Measurements from ENCODE around the gene ABCC6.
A peak's percentile ranks its signal among the peaks of the same experiment; 100 is the strongest.
"Not testable (repeated sequence)": the region's sequence is repeated elsewhere in the genome, so short reads cannot be mapped to it uniquely, and the experiment has no call there.

The ABCC6 gene

DNA sequence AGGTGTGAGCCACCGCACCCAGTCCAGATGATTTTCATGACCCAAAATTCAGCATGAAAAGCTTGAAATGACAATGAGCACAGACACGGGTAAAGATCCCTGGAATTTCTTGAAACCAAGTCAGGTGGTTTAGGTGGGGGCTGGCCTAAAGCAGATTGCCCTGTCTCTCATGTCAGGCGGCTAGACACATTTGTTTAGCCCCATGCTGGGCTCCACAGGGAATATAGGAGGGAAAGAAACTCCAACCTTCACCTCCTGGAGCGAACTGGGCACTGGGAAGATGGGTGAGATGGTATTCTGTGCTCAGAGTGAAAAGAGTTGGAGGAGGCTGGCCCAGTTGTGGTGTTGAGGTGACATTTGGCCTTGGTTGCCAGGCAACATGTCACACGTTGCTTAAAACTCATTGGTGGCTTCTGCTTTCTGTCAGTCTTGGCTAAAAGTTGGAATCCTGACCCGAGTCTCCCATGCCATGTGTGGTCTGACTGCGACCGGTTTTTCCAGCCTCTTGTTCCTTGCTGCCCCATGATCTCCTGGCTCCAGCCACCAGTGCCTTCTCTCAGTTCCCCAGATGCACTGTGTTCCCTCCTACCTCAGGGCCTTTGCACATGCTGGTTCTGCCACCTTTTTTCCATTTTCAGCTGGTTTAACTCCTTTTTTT, 113.7 kb downstream of the ABCC6 start:
- DNase-seq: peak in 3 of 4 experiments; percentile 7 to 10 (median 8)

DNA sequence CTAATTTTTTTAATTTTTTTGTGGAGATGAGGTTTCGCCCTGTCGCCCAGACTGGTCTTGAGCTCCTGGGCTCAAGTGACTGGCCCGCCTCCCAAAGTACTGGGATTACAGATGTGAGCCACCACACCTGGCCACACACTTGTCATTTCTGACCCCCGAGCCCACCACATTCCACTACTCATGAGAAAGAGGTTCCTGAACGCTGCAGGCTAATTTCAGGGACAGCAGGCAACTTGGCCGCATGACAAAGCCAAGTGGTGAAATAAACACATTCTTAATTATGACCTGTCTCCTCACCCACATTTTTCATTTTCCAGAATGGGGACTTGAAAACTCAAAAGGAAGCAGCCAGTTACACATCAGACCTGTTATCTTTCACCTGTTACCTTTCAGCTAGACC, 114.5 kb downstream of the ABCC6 start:
- DNase-seq: no peak

DNA sequence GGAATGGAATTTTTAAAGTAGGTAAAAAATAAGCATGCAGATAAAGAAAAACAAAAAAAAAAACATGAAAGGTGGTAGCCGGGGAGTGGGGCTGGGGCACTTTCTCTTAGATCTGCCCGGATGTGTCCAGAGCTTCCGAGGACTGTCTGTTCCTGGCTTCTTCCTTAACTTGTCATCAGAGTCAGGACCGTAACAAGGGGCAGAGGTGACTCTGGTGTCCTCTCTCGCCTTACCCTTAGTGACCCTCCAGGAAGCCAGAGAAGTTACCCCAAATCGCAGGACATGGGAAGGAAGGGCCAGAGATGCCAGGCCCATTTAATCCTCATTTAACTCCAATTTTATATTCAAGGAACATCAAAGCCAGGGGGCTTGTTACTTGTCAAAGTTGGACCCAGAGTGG, 115.5 kb downstream of the ABCC6 start:
- no peak for DNase-seq

DNA sequence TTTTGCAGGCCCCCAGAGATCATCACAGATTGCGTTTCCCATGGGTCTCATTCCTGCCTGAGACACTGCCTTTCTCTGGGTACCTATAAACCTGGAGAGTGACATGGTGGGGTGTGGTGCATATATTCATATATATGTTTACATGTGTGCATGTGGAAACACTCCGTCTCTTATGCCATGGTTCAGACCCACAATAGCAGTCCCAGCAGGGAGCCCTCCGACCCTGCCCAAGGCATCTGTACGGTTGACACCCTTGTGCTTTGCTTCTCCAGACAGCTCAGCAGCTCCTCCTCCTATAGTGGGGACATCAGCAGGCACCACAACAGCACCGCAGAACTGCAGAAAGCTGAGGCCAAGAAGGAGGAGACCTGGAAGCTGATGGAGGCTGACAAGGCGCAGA, 116.8 kb downstream of the ABCC6 start:
- DNase-seq: no peak

- no peak for DNase-seq
These were observed 117.6 kb downstream of the ABCC6 start for GRCh38 chr16:16105646-16106045.

- DNase-seq: not testable (repeated sequence)
These were observed 118.5 kb downstream of the ABCC6 start for GRCh38 chr16:16104804-16105141.

DNA sequence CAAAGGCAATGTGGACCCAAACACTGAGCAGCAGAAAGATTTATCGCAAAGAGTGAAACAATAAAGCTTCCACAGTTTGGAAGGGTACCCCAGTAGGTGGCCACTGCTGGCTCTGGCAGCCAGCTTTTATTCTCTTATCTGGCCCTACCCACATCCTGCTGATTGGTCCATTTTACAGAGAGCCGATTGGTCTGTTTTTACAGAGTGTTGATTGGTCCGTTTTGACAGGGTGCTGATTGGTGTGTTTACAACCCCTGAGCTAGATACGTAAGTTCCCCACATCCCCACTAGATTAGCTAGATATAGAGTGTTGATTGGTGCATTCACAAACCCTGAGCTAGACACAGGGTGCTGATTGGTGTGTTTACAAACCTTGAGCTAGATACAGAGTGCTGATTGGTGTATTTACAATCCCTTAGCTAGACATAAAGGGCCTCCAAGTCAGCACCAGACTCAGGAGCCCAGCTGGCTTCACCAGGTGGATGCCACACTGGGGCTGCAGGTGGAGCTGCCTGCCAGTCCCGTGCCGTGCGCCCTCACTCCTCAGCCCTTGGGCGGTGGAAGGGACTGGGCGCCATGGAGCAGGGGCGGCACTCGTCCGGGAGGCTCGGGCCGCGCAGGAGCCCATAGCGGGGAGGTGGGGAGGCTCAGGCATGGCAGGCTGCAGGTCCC, 119.0 kb downstream of the ABCC6 start:
- not testable (repeated sequence) for DNase-seq

- no peak for DNase-seq
These were observed 120.6 kb downstream of the ABCC6 start for GRCh38 chr16:16102738-16103137.

DNA sequence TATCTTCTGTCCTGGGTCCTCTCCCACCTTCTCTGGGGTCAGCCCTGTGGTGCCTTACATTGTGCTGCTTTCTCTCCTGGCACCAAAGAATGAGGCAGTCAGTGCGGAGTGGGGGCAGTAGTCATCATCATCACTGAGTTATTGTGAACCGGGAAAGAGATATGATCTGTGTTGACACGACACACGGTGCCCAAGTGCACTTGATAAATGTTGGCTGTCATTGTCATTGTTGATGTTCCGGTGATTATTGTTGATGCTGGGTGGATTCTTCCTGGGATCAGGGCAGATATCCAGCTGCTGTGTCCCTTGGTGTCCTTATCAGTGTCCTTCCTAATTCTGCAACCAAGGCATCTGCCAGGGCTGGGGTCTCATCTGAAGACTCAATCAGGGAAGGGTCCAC, 121.7 kb downstream of the ABCC6 start:
- no peak for DNase-seq

DNA sequence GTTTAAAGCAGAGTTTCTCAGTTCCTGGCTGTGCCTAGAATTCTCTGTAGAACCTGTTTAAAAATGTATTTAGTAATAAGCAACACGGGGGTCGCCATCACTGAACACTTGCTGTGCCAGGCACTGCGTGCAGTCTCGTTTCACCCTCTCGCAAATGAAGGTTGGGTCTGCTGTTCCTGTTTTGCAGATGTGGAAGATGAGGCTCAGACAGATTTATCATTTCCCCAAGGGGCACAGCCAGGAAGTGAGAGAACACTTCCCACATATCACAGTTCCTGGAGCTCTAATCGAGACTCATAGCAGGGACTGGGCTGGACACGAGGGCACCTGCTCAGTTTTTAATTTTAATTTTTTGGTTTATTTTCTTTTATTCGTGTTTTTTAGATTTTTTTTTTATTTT, 122.7 kb downstream of the ABCC6 start:
- peak in 3 of 4 experiments; percentile 22 to 40 (median 35) for DNase-seq

DNA sequence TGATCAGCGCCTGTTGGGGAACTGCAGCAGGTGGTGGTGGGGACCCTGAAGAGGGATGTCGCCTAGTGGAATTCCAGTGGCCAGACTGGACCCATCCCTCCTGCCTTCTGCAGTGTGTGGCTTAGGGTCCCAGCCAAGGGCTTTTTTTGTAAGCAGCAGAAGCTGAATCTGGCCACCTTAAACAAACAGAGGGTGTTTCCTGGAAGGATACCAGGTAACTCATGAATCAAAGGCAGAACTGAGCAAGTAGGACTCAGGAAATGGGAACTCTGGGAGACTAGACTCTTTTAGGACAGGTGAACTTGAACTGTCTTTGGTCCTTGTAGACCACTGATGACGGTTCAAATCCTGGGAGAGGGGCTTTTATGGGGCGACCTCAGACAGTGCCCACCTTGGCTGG, 124.0 kb downstream of the ABCC6 start:
- DNase-seq: no peak

All from suppressor macrophage (primary cell).